ENCODE measurements around the gene ARFGAP1. TPM values are rescaled to one million over a fixed set of nuclear protein-coding genes. Genes with fewer than 3 reads are reported as not detected.
A peak's percentile ranks its signal among the peaks of the same experiment; 100 is the strongest.

ARFGAP1 gene
- polyA plus RNA-seq, 2 donors = 33.3 to 76.1 TPM

GRCh38 chr20:63265891-63266515 is 6.6 kb upstream of the ARFGAP1 start:
- Histone ChIP-seq H3K4me1 (ENCODE audit: control insufficient read depth in 2 of 2, insufficient read depth in 2 of 2, low read length in 1 of 2) (peaks cover 3 to 7% of the 10 kb centered on the region in 2 donors), H3K36me3 (ENCODE audit: control insufficient read depth in 2 of 2, insufficient read depth in 2 of 2, low read length in 1 of 2) (no peaks in the 10 kb centered on the region), H3K9me3 (ENCODE audit: control insufficient read depth in 2 of 2, insufficient read depth in 1 of 2, low read depth in 1 of 2, low read length in 1 of 2) (no peaks in the 10 kb centered on the region), H3K4me3 (ENCODE audit: low read depth in 1 of 2, low read length in 2 of 2) (no peak overlapping the region), H3K27me3 (ENCODE audit: control insufficient read depth in 1 of 2, insufficient read depth in 2 of 2, low read length in 2 of 2) (no peaks in the 10 kb centered on the region), H3K27ac (ENCODE audit: low read depth in 2 of 2, low read length in 1 of 2) (no peak overlapping the region)
- WGBS, 2 donors = 70 to 75% methylated on average over 12 of the region's 12 CpGs

GRCh38 chr20:63267691-63268090 is 4.9 kb upstream of the ARFGAP1 start:
- H3K36me3 ChIP-seq (ENCODE audit: control insufficient read depth in 2 of 2, insufficient read depth in 2 of 2, low read length in 1 of 2) = no peaks in the 10 kb centered on the region
- no peak overlapping the region for H3K4me3 ChIP-seq (ENCODE audit: low read depth in 1 of 2, low read length in 2 of 2)
- H3K4me1 ChIP-seq (ENCODE audit: control insufficient read depth in 2 of 2, insufficient read depth in 2 of 2, low read length in 1 of 2) = peaks cover 6 to 7% of the 10 kb centered on the region in 2 donors
- H3K27ac ChIP-seq (ENCODE audit: low read depth in 2 of 2, low read length in 1 of 2) = no peak overlapping the region
- 64 to 73% methylated on average over 9 of the region's 9 CpGs for WGBS, 2 donors
- no peaks in the 10 kb centered on the region for H3K9me3 ChIP-seq (ENCODE audit: control insufficient read depth in 2 of 2, insufficient read depth in 1 of 2, low read depth in 1 of 2, low read length in 1 of 2)
- no peaks in the 10 kb centered on the region for H3K27me3 ChIP-seq (ENCODE audit: control insufficient read depth in 1 of 2, insufficient read depth in 2 of 2, low read length in 2 of 2)

- 44 to 56% methylated on average over 7 of the region's 7 CpGs for WGBS, 2 donors
- H3K27ac ChIP-seq (ENCODE audit: low read depth in 2 of 2, low read length in 1 of 2) = no peak overlapping the region
Measured at GRCh38 chr20:63268256-63268655, 4.4 kb upstream of the ARFGAP1 start.

GRCh38 chr20:63268671-63269439 is 3.8 kb upstream of the ARFGAP1 start:
- 29 to 32% methylated on average over 18 of the region's 18 CpGs for WGBS, 2 donors
- Histone ChIP-seq H3K36me3 (ENCODE audit: control insufficient read depth in 2 of 2, insufficient read depth in 2 of 2, low read length in 1 of 2) (no peaks in the 10 kb centered on the region), H3K9me3 (ENCODE audit: control insufficient read depth in 2 of 2, insufficient read depth in 1 of 2, low read depth in 1 of 2, low read length in 1 of 2) (no peaks in the 10 kb centered on the region), H3K27me3 (ENCODE audit: control insufficient read depth in 1 of 2, insufficient read depth in 2 of 2, low read length in 2 of 2) (no peaks in the 10 kb centered on the region), H3K4me1 (ENCODE audit: control insufficient read depth in 2 of 2, insufficient read depth in 2 of 2, low read length in 1 of 2) (peaks cover 6 to 10% of the 10 kb centered on the region in 2 donors), H3K4me3 (ENCODE audit: low read depth in 1 of 2, low read length in 2 of 2) (no peak overlapping the region), H3K27ac (ENCODE audit: low read depth in 2 of 2, low read length in 1 of 2) (no peak overlapping the region)

More at GRCh38 chr20:63268256-63268655, 4.4 kb upstream of the ARFGAP1 start:
- Histone ChIP-seq H3K36me3 (ENCODE audit: control insufficient read depth in 2 of 2, insufficient read depth in 2 of 2, low read length in 1 of 2) (no peaks in the 10 kb centered on the region), H3K27me3 (ENCODE audit: control insufficient read depth in 1 of 2, insufficient read depth in 2 of 2, low read length in 2 of 2) (no peaks in the 10 kb centered on the region), H3K4me3 (ENCODE audit: low read depth in 1 of 2, low read length in 2 of 2) (no peak overlapping the region), H3K4me1 (ENCODE audit: control insufficient read depth in 2 of 2, insufficient read depth in 2 of 2, low read length in 1 of 2) (peaks cover 6 to 7% of the 10 kb centered on the region in 2 donors), H3K9me3 (ENCODE audit: control insufficient read depth in 2 of 2, insufficient read depth in 1 of 2, low read depth in 1 of 2, low read length in 1 of 2) (no peaks in the 10 kb centered on the region)

GRCh38 chr20:63269724-63270123 is 2.9 kb upstream of the ARFGAP1 start:
- H3K36me3 ChIP-seq (ENCODE audit: control insufficient read depth in 2 of 2, insufficient read depth in 2 of 2, low read length in 1 of 2) = no peaks in the 10 kb centered on the region
- no peaks in the 10 kb centered on the region for H3K27me3 ChIP-seq (ENCODE audit: control insufficient read depth in 1 of 2, insufficient read depth in 2 of 2, low read length in 2 of 2)
- no peaks in the 10 kb centered on the region for H3K9me3 ChIP-seq (ENCODE audit: control insufficient read depth in 2 of 2, insufficient read depth in 1 of 2, low read depth in 1 of 2, low read length in 1 of 2)
- no peak overlapping the region for H3K4me3 ChIP-seq (ENCODE audit: low read depth in 1 of 2, low read length in 2 of 2)
- WGBS, 2 donors = 88 to 91% methylated on average over 9 of the region's 9 CpGs
- no peak overlapping the region for H3K27ac ChIP-seq (ENCODE audit: low read depth in 2 of 2, low read length in 1 of 2)
- H3K4me1 ChIP-seq (ENCODE audit: control insufficient read depth in 2 of 2, insufficient read depth in 2 of 2, low read length in 1 of 2) = peaks cover 6 to 11% of the 10 kb centered on the region in 2 donors

- Histone ChIP-seq H3K4me1 (ENCODE audit: control insufficient read depth in 2 of 2, insufficient read depth in 2 of 2, low read length in 1 of 2) (peaks cover 6 to 11% of the 10 kb centered on the region in 2 donors), H3K9me3 (ENCODE audit: control insufficient read depth in 2 of 2, insufficient read depth in 1 of 2, low read depth in 1 of 2, low read length in 1 of 2) (no peaks in the 10 kb centered on the region), H3K27me3 (ENCODE audit: control insufficient read depth in 1 of 2, insufficient read depth in 2 of 2, low read length in 2 of 2) (no peaks in the 10 kb centered on the region), H3K4me3 (ENCODE audit: low read depth in 1 of 2, low read length in 2 of 2) (no peak overlapping the region), H3K36me3 (ENCODE audit: control insufficient read depth in 2 of 2, insufficient read depth in 2 of 2, low read length in 1 of 2) (no peaks in the 10 kb centered on the region), H3K27ac (ENCODE audit: low read depth in 2 of 2, low read length in 1 of 2) (no peak overlapping the region)
- WGBS, 2 donors = 84 to 88% methylated on average over 9 of the region's 9 CpGs
Measured at GRCh38 chr20:63270606-63271325, 1.8 kb upstream of the ARFGAP1 start.

GRCh38 chr20:63273059-63273579 is 506 bp downstream of the ARFGAP1 start:
- Histone ChIP-seq H3K4me1 (ENCODE audit: control insufficient read depth in 2 of 2, insufficient read depth in 2 of 2, low read length in 1 of 2) (peaks cover 6 to 11% of the 10 kb centered on the region in 2 donors), H3K27me3 (ENCODE audit: control insufficient read depth in 1 of 2, insufficient read depth in 2 of 2, low read length in 2 of 2) (no peaks in the 10 kb centered on the region), H3K27ac (ENCODE audit: low read depth in 2 of 2, low read length in 1 of 2) (peak overlapping the region; percentile 24 to 59), H3K4me3 (ENCODE audit: low read depth in 1 of 2, low read length in 2 of 2) (peak overlapping the region; percentile 98 to 99), H3K36me3 (ENCODE audit: control insufficient read depth in 2 of 2, insufficient read depth in 2 of 2, low read length in 1 of 2) (peaks cover 7 to 19% of the 10 kb centered on the region in 2 donors), H3K9me3 (ENCODE audit: control insufficient read depth in 2 of 2, insufficient read depth in 1 of 2, low read depth in 1 of 2, low read length in 1 of 2) (no peaks in the 10 kb centered on the region)
- WGBS, 2 donors = 1% methylated on average over 28 to 37 of the region's 37 CpGs

- Histone ChIP-seq H3K27me3 (ENCODE audit: control insufficient read depth in 1 of 2, insufficient read depth in 2 of 2, low read length in 2 of 2) (no peaks in the 10 kb centered on the region), H3K9me3 (ENCODE audit: control insufficient read depth in 2 of 2, insufficient read depth in 1 of 2, low read depth in 1 of 2, low read length in 1 of 2) (no peaks in the 10 kb centered on the region), H3K4me1 (ENCODE audit: control insufficient read depth in 2 of 2, insufficient read depth in 2 of 2, low read length in 1 of 2) (peaks cover 6 to 9% of the 10 kb centered on the region in 2 donors), H3K36me3 (ENCODE audit: control insufficient read depth in 2 of 2, insufficient read depth in 2 of 2, low read length in 1 of 2) (peaks cover 7 to 24% of the 10 kb centered on the region in 2 donors), H3K4me3 (ENCODE audit: low read depth in 1 of 2, low read length in 2 of 2) (peak overlapping the region; percentile 19 to 99), H3K27ac (ENCODE audit: low read depth in 2 of 2, low read length in 1 of 2) (no peak overlapping the region)
- WGBS, 2 donors = 23 to 24% methylated on average over 20 of the region's 20 CpGs
Measured at GRCh38 chr20:63273635-63274380, 1.2 kb downstream of the ARFGAP1 start.
